HG03045 (cell line): ENCODE measurements around the gene EIF3J.
"Not testable (repeated sequence)": the region's sequence is repeated elsewhere in the genome, so short reads cannot be mapped to it uniquely, and the experiment has no call there.

Experiments
- ATAC-seq: cut with Tn5 transposase; IDR thresholded peaks from one replicate; pipeline ENCODE4 v1.9.1; 2021; ENCODE audit warnings: mild to moderate bottlenecking, moderate library complexity; ENCODE audit not compliant: unreplicated experiment

Gene EIF3J

GRCh38 chr15:44536962-44537734 is at the start of gene EIF3J:
Gene EIF3J, plus strand, starts transcription at chr15:44537147. Its CDS starts 48 bp downstream, at chr15:44537195.
- ATAC-seq = peak; percentile 82

DNA sequence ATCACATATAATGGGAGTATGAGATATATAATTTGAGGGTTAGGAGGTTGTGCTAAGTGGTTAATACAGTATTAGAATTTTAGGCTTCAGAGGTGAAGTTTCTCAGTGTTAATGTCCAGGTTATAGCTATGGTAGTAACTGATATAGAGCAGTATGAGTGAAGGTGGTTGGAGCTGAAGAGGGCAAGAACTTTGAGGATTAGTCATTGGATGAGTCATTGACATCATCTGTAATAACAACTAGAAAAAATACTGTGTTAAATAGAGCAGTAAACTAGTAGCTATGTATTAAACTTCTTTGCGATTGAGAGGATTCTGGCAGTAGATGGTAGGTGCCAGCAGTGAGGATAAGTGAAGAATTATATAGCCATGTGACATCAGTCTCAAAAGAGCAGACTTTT is 47.5 kb upstream of the EIF3J start:
- no peak for ATAC-seq

- ATAC-seq = no peak
Observed at GRCh38 chr15:44490622-44491021, 46.3 kb upstream of the EIF3J start.

DNA sequence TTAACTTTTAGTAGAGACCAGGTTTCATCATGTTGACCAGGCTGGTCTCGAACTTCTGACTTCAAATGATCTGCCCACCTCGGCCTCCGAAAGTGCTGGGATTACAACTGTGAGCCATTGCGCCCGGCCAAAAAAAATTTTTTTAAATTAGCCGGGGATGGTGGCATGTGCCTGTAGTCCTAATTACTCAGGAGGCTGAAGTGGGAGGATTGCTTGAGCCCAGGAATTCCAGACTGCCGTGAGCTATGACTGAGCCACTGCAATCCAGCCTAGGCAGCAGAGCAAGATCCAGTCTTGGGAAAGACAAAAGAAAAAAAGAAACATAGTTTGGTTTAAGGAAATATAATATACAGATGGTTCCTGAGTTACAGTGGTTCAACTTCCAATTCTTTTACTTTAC is 44.9 kb upstream of the EIF3J start:
- no peak for ATAC-seq

DNA sequence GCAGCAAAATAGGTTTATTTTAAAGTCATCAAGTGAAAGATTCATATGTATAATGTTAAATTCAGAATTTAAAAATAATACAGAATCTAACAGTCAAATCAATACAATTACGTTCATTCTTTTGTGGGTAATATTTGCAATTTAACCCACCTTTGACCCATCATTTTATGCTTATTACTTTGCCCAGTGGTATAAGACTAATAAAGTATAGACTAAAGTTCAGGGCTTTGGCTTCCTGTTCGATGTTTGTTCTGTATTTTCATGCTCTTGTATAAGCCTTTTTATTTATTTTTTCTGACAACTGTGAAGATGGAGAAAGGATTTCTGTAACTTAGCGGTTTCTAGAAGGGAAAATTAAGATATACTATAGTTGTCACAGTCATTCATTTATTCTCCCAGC is 44.3 kb upstream of the EIF3J start:
- ATAC-seq = no peak

GRCh38 chr15:44495562-44495961 is 41.4 kb upstream of the EIF3J start:
- no peak for ATAC-seq

DNA sequence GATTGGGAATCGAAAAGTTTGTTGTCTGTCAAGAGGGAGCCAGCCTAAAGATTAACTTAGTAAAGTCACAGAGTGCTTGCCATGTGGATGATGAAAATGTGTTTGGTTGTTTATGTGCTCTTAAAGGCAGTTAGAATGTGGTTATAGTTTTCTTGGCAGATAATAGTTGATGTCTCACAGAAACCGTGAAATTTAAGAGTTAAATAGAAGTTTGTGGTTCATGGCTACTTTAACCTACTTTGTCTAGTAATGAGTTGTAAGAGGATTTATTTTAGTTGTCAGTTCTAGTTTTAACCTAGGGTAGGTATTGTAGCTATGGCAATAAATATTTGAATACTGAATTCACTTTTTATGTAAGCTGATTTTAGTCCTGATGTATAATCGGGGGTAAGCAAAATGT is 36.4 kb upstream of the EIF3J start:
- no peak for ATAC-seq

DNA sequence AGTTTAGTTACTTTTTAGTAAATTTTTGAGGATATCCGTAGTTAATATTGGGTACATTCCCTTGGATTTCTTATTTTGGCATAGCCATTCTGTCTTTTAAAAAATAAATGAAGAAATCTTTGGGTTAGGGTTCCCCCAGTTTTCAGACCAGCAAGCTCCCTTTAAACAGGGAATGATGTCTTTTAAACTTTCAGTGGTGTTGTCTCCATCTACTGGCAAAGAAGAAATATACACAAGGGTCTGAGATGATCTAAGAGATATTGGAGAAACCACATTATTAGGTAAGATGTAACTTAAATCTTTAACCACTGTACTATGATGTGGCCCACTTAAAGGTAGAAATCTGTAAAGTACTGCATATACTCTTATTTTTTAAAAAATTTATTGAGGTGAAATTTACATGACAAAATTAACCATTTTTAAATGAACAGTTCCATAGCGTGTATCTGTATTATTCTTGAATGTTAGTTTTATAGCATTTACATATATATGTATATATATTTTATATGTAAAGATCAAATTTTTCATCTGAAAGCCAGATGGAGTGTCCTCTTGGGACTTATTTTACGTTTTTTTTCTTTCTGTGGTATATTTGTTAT is 35.1 kb upstream of the EIF3J start:
- no peak for ATAC-seq

- ATAC-seq = no peak
Observed at GRCh38 chr15:44516436-44516835, 20.5 kb upstream of the EIF3J start.

DNA sequence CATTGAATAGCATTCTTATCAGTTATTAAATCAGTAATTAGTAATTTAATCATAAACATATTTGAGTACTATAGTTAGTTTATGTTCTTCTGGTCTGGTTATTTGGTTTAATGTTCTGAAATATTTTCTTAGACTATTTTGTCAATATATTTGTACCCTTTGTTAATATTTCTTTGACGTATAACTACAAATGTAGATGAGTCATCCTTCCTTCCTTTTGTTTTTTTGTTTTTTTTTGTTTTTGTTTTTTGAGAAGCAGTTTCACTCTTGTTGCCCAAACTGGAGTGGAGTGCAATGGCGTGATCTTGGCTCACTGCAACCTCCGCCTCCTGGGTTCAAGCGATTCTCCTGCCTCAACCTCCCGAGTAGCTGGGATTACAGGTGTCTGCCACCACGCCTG is 17.4 kb upstream of the EIF3J start:
- no peak for ATAC-seq

- no peak for ATAC-seq
Observed at GRCh38 chr15:44525018-44525417, 11.9 kb upstream of the EIF3J start.

DNA sequence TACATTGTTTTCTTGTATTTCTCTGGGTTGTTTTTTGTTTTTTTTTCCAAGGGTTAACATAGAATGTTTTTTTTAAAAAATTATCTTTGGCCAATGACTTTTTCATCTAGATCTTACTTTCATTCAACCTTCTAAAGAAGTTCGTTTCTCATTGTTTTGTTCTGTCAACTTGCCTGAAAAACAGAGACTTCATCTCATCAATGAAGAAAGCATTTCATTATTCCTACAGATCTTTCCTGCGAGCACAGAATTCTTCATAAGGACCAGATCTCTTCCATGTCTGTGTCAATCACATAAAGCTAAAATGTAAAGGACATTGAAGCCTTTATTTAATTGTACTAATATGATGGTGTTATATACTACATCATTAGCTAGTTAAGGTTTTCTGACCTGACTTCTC is 9.7 kb upstream of the EIF3J start:
- no peak for ATAC-seq

DNA sequence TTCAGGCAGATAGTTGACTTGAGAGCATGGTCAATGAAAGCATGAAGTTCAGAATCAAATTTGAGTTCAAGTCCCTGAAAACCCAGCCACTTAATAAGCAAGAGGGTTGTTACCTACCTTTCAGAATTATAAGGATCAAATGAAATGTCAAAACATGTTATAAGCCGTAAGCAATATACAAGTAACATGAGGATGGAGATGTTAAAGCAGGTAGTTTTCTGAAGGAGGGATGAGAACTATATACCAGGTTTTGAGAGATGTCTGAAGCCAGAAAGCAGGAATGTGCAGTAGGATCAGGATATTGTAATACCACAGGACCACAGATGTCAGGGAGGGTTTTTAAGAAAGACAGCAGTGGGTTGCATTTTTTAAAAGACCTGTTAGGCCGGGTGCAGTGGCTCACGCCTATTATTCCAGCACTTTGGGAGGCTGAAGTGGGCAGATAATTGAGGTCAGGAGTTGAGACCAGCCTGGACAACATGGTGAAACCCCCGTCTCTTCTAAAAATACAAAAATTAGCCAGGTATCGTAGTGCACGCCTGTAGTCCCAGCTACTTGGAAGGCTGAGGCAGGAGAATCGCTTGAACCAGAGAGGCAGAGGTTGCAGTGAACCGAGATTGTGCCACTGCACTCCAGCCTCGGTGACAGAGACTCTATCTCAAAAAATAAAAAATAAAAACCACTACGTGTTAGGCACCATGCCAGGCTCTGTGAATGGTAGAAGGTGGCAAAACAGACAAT is 6.9 kb upstream of the EIF3J start:
- ATAC-seq = no peak

GRCh38 chr15:44530653-44531052 is 6.3 kb upstream of the EIF3J start:
- no peak for ATAC-seq

DNA sequence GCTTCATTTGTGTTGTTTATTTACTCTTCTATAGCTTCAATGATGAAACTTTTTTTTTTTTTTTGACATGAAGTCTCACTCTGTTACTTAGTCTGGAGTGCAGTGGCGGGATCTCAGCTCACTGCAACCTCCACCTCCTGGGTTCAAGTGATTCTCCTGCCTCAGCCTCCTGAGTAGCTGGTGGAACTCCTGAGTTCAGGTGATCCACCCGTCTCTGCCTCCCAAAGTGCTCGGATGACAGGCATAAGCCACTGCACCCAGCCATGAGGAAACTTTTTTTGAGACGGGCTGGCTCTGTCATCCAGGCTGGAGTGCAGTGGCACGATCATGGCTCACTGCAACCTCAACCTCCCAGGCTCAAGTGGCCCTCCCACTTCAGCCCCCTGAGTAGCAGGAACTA is 4.7 kb upstream of the EIF3J start:
- ATAC-seq = not testable (repeated sequence)

DNA sequence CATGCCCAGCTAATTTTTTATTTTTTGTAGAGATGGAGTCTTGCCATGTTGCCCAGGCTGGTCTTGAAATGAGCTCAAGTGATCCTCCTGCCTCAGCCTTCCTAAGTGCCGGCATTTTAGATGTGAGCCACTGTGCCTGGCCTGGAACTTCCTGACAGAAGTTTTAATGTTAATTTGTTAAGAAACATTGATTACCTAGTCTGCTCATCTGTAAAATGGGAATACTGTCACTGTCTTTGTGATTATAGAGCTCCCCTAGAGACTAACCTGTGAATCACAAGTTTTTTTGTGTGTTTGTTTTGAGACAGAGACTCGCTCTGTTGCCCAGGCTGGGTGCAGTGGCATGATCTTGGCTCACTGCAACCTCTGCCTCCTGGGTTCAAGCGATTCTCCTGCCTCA is 4.3 kb upstream of the EIF3J start:
- ATAC-seq = no peak

DNA sequence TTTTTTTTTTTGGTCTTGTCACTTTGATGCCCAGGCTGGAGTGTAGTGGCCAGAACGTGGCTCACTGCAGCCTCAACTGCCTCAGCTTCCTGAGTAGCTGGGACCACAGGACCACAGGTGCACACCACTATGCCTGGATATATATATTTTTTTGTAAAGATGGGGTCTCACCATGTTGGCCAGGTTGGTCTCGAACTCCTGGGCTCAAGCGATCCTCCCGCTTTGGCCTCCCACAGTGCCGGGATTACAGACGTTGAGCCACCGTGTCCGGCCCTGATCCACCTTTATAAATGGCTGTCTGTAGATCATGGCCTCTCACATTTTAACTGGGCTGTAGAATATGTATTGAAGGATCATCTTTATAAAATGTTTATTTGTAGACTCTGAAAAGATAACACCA is 1.9 kb upstream of the EIF3J start:
- no peak for ATAC-seq

GRCh38 chr15:44535523-44536301 is 1.2 kb upstream of the EIF3J start:
- ATAC-seq = peak; percentile 1

GRCh38 chr15:44536302-44536961 is 515 bp upstream of the EIF3J start:
- ATAC-seq = peak; percentile 63

DNA sequence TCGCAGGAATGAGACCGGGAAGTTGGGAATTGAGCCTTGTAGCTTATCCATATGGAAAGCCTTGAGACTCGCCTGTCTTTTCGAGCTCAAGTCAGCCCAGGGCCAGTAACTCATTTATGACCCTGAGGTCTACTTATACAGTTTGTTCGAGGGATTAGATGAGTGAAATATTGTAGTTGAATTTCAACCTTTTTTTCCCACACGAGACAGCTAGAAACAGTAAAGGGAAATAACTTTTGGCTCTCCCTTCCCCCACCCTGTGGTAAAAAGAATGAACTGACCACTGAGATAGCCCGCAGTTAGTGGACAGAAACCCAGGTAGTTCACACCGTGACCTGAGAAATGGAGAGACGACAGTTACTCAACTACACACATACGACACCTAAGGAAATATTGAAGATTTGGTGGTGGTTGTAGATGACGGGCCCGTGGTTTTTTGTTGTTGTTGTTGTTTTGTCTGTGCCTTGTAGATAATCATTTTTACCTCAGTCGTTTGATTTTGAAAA is 841 bp downstream of the EIF3J start:
- ATAC-seq = peak; percentile 1
